ENCODE results near the gene ATP7B. TPM values are rescaled to one million over a fixed set of nuclear protein-coding genes. Genes with fewer than 3 reads are reported as not detected.
"Not testable (repeated sequence)": the region's sequence is repeated elsewhere in the genome, so short reads cannot be mapped to it uniquely, and the experiment has no call there.

ATP7B gene
- total and polyA plus RNA-seq, 2 donors (not counting 1 experiment from before 2014, with no cell fraction given), result 1.7 to 3.3 TPM

DNA sequence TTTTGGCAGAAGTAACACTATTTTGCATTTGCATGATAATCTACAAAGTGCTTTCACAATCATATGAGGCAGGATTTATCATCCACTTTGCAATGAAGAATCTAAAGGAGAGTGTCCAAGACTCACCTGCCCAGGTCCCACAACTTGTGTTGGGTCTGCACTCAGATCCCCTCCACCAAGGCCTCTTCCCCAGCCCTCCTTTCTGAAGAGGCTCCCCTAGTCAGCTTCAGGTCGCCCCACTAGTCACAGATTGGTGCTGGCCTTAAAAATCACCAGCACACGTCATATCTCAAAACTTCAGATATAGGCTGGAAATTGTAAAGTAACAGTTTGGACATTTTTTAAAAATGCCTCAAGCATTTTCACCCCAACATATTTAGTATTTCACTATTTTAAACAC lies 17.5 kb downstream of the ATP7B start:
- Histone ChIP-seq H3K27ac (ENCODE audit: insufficient read depth, low read length) (no peak overlapping the region), H3K9ac (ENCODE audit: insufficient read depth, low read length) (no peak overlapping the region), H4K20me1 (ENCODE audit: control insufficient read depth, extremely low read depth, insufficient read depth, low read length) (no peaks in the 10 kb centered on the region), H3K4me2 (ENCODE audit: extremely low read depth, insufficient read depth, low read length) (no peak overlapping the region), H2AFZ (ENCODE audit: low read length) (no peak overlapping the region), H3K27me3 (ENCODE audit: control insufficient read depth, insufficient read depth, low read length) (peaks cover 21% of the 10 kb centered on the region), H3K9me3 (ENCODE audit: control insufficient read depth, insufficient read depth, low read depth, low read length) (no peaks in the 10 kb centered on the region), H3K79me2 (ENCODE audit: control insufficient read depth, insufficient read depth, low read length) (no peaks in the 10 kb centered on the region), H3K36me3 (ENCODE audit: control insufficient read depth, insufficient read depth, low read length) (no peaks in the 10 kb centered on the region), H3K4me3 (replicated peaks in 1 of 4; ENCODE audit: control extremely low read depth in 1 of 4, insufficient read depth in 1 of 4, low read depth in 3 of 4, low read length in 4 of 4) (no peak overlapping the region), H3K4me1 (ENCODE audit: control insufficient read depth, extremely low read depth, insufficient read depth, low read length) (no peaks in the 10 kb centered on the region)
- TF ChIP-seq, protein P1, sequence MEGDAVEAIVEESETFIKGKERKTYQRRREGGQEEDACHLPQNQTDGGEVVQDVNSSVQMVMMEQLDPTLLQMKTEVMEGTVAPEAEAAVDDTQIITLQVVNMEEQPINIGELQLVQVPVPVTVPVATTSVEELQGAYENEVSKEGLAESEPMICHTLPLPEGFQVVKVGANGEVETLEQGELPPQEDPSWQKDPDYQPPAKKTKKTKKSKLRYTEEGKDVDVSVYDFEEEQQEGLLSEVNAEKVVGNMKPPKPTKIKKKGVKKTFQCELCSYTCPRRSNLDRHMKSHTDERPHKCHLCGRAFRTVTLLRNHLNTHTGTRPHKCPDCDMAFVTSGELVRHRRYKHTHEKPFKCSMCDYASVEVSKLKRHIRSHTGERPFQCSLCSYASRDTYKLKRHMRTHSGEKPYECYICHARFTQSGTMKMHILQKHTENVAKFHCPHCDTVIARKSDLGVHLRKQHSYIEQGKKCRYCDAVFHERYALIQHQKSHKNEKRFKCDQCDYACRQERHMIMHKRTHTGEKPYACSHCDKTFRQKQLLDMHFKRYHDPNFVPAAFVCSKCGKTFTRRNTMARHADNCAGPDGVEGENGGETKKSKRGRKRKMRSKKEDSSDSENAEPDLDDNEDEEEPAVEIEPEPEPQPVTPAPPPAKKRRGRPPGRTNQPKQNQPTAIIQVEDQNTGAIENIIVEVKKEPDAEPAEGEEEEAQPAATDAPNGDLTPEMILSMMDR (conservative IDR thresholded peaks at IDR 0.05 in 1 of 2, IDR thresholded peaks at IDR 0.05 in 1 of 2; ENCODE audit: low read depth in 1 of 2, low read length in 2 of 2), result no peak
- no peak for TF ChIP-seq EZH2 (IDR thresholded peaks at IDR 0.05; ENCODE audit: low read length, missing control alignments)
- DNase-seq (ENCODE audit: low read depth in 2 of 2), result no peak

DNA sequence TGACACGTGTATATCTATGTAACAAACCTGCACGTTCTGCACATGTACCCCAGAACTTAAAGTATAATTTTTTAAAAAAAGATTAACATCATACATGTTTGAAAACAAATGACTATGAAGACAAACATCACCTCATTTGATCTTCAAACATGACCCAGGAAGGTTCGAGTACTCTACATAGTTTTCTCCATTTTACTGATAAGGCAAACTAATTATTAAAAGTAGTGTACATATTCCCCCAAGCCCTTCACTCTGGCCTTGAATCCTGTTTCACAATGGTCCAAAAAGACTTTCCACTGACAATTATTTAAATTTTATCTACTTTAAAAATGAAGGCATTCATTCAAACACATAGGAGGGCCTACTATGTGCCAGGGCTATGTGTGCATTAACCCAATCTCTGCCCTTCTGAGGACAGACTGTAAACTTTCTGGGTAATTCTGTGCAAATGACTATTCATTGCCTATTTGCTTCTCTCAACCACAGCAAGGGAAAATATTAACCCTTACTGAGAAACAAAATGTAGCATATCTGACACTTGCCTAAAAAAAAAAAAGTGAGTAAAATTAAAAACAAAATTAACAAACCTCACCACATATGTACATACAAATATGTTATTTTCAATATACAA lies 22.1 kb downstream of the ATP7B start:
- no peaks in the 10 kb centered on the region for H3K27me3 ChIP-seq (ENCODE audit: control insufficient read depth, insufficient read depth, low read length)
- DNase-seq (ENCODE audit: low read depth in 2 of 2), result no peak

DNA sequence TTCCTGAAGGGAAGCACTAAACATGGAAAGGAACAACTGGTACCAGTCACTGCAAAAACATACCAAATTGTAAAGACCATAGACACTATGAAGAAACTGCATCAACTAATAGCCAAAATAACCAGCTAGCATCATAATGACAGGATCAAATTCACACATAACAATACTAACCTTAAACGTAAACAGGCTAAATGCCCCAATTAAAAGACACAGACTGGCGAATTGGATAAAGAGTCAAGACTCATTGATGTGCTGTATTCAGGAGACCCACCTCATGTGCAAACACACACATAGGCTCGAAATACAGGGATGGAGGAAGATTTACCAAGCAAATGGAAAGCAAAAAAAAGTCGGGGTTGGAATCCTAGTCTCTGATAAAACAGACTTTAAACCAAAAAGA lies 26.3 kb downstream of the ATP7B start:
- not testable (repeated sequence) for H3K36me3 ChIP-seq (ENCODE audit: control insufficient read depth, insufficient read depth, low read length); H3K4me1 ChIP-seq (ENCODE audit: control insufficient read depth, extremely low read depth, insufficient read depth, low read length); H3K4me3 ChIP-seq (replicated peaks in 1 of 4; ENCODE audit: control extremely low read depth in 1 of 4, insufficient read depth in 1 of 4, low read depth in 3 of 4, low read length in 4 of 4); H4K20me1 ChIP-seq (ENCODE audit: control insufficient read depth, extremely low read depth, insufficient read depth, low read length); H3K9me3 ChIP-seq (ENCODE audit: control insufficient read depth, insufficient read depth, low read depth, low read length); H3K9ac ChIP-seq (ENCODE audit: insufficient read depth, low read length); H3K79me2 ChIP-seq (ENCODE audit: control insufficient read depth, insufficient read depth, low read length); DNase-seq (ENCODE audit: low read depth in 2 of 2); H3K4me2 ChIP-seq (ENCODE audit: extremely low read depth, insufficient read depth, low read length); H3K27me3 ChIP-seq (ENCODE audit: control insufficient read depth, insufficient read depth, low read length); H3K27ac ChIP-seq (ENCODE audit: insufficient read depth, low read length); H2AFZ ChIP-seq (ENCODE audit: low read length)

More for the DNA sequence above, 22.1 kb downstream of the ATP7B start:
- Histone ChIP-seq H3K4me3 (replicated peaks in 1 of 4; ENCODE audit: control extremely low read depth in 1 of 4, insufficient read depth in 1 of 4, low read depth in 3 of 4, low read length in 4 of 4) (no peak overlapping the region), H3K36me3 (ENCODE audit: control insufficient read depth, insufficient read depth, low read length) (no peaks in the 10 kb centered on the region), H3K9ac (ENCODE audit: insufficient read depth, low read length) (no peak overlapping the region), H2AFZ (ENCODE audit: low read length) (no peak overlapping the region), H3K79me2 (ENCODE audit: control insufficient read depth, insufficient read depth, low read length) (no peaks in the 10 kb centered on the region), H3K9me3 (ENCODE audit: control insufficient read depth, insufficient read depth, low read depth, low read length) (no peaks in the 10 kb centered on the region), H4K20me1 (ENCODE audit: control insufficient read depth, extremely low read depth, insufficient read depth, low read length) (no peaks in the 10 kb centered on the region), H3K4me1 (ENCODE audit: control insufficient read depth, extremely low read depth, insufficient read depth, low read length) (no peaks in the 10 kb centered on the region), H3K4me2 (ENCODE audit: extremely low read depth, insufficient read depth, low read length) (no peak overlapping the region), H3K27ac (ENCODE audit: insufficient read depth, low read length) (no peak overlapping the region)
- TF ChIP-seq, protein P1 (conservative IDR thresholded peaks at IDR 0.05 in 1 of 2, IDR thresholded peaks at IDR 0.05 in 1 of 2; ENCODE audit: low read depth in 1 of 2, low read length in 2 of 2), result no peak
- no peak for TF ChIP-seq EZH2 (IDR thresholded peaks at IDR 0.05; ENCODE audit: low read length, missing control alignments)

DNA sequence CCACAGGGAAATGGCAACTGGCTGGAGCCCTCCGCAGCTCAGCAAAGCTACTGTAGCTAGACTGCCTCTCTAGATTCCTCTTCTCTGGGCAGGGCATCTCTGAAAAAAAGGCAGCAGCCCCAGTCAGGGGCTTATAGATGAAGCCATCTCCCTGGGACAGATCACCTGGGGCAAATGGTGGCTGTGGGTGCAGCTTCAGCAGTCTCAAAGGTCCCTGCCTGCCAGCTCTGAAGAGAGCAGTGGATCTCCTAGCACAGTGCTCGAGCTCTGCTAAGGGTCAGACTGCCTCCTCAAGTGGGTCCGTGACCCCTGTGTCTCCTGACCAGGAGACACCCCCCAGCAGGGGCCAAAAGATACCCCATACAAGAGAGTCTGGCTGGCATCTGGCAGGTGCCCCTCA lies 28.0 kb downstream of the ATP7B start:
- H3K27ac ChIP-seq (ENCODE audit: insufficient read depth, low read length); DNase-seq (ENCODE audit: low read depth in 2 of 2); H3K9ac ChIP-seq (ENCODE audit: insufficient read depth, low read length); H3K36me3 ChIP-seq (ENCODE audit: control insufficient read depth, insufficient read depth, low read length); H3K4me1 ChIP-seq (ENCODE audit: control insufficient read depth, extremely low read depth, insufficient read depth, low read length); H3K4me3 ChIP-seq (replicated peaks in 1 of 4; ENCODE audit: control extremely low read depth in 1 of 4, insufficient read depth in 1 of 4, low read depth in 3 of 4, low read length in 4 of 4); H3K79me2 ChIP-seq (ENCODE audit: control insufficient read depth, insufficient read depth, low read length); H3K27me3 ChIP-seq (ENCODE audit: control insufficient read depth, insufficient read depth, low read length); H3K9me3 ChIP-seq (ENCODE audit: control insufficient read depth, insufficient read depth, low read depth, low read length); H4K20me1 ChIP-seq (ENCODE audit: control insufficient read depth, extremely low read depth, insufficient read depth, low read length); H3K4me2 ChIP-seq (ENCODE audit: extremely low read depth, insufficient read depth, low read length); H2AFZ ChIP-seq (ENCODE audit: low read length): not testable (repeated sequence)
